Suppressor macrophage treated with lipopolysaccharide for 1 hour (primary cell): ENCODE data around the gene CNTNAP2.
A peak's percentile ranks its signal among the peaks of the same experiment; 100 is the strongest.
"Not testable (repeated sequence)": the region's sequence is repeated elsewhere in the genome, so short reads cannot be mapped to it uniquely, and the experiment has no call there.

Experiments
- DNase-seq, 3 donors: peaks; one replicate each; pipeline ENCODE4 v3.0.0-alpha.2; 2020 to 2022

CNTNAP2 gene

GRCh38 chr7:148255333-148255732 is 2138.7 kb downstream of the CNTNAP2 start:
- DNase-seq, result no peak

DNA sequence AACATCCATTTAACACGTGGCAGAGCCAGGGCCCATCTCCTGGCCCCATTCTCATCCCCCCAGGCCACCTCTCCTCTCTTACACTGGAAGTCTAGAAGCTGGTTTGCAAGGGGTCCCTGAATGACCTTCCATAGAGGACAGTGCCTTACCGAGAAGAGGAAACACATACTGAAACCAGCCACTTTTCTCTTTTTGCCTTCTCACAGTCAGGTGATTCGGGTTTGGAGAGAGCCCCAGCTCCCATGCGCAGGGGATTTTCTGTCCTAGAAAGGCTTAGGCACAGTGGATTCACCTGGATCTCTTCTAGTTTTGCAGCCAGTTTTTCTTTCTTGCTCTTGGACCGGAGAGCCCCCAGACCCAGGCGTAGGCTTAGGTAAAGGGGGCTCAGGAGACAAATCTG is 2139.8 kb downstream of the CNTNAP2 start:
- no peak for DNase-seq

GRCh38 chr7:148260599-148260998 is 2144.0 kb downstream of the CNTNAP2 start:
- no peak for DNase-seq

DNA sequence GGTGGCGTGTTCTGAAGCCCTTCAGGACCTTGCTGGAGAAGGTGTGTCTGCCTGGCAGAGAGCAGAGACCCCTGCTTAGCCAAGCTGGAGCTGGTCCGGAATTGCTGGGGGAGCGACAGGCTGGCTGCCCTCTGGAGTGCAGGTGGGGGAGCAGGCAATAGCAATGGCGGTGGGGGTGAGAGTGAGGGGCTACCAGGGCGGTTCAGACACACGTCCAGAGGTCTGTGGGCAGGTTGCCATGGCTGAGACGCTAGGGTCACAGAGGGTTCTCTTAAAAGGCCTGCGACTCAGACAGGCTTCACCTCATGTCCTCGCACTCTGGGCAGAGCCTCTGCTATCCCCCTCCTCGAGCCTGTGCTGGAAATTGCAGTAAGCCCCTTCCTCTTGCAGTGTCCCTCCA is 2144.9 kb downstream of the CNTNAP2 start:
- no peak for DNase-seq

DNA sequence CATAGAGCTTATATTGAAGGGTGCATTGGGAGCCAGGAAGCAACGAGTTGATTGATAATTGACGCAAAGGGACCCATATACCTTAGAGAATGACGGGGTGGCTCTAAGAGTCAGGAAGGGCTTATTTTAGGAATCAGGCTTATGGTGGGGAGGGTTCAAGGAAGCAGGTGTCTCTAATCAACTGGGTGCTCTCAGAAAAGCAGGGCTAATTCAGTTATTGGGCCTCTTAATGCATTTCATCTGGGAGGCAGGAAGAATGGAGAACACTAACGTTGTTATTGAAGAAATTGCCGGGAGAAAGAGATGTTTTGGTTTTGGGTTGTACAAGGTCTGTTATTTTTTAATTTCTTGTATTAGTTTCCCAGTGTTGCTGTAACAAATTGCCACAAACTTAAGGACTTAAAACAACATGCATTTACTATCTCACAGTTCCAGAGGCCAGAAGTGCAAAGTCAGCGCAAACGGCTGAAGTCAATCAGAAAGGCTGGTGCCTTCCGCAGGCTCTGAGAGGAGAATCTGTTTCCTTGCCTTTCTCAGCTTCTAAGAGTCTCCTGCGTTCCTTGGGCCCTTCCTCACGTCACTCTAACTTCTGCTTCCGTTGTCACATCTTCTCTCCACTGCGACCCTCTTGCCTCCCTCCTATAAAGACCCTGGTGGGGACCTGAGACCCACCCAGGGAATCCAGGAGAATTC is 2145.5 kb downstream of the CNTNAP2 start:
- no peak for DNase-seq

- DNase-seq, result peak; percentile 42 to 72 (median 67)
Observed at GRCh38 chr7:148262721-148263229, 2146.2 kb downstream of the CNTNAP2 start.

- DNase-seq, result peak; percentile 29 to 42 (median 29)
Observed at GRCh38 chr7:148264933-148265557, 2148.4 kb downstream of the CNTNAP2 start.

- DNase-seq, result no peak
Observed at GRCh38 chr7:148265896-148266295, 2149.3 kb downstream of the CNTNAP2 start.

GRCh38 chr7:148266795-148267194 is 2150.2 kb downstream of the CNTNAP2 start:
- DNase-seq, result no peak

DNA sequence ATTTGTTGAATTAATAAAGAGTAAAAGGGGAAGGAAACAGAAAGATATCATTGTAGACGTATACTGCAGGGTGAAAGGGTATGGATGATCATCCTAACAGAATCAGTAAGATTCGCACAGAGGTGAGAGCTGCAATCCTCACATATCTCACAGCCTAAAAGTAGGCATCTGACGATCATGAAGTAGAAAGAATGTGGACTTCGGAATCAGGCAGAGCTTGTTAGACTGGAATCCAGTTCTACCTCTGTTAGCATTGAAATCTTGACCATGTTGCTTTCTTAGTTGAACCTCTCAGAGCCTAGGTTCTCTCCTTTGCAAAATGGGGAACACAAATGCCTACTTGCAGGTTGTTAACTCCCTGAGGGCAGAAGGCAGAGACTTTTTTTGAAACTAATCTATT is 2154.0 kb downstream of the CNTNAP2 start:
- no peak for DNase-seq

GRCh38 chr7:148274118-148274517 is 2157.5 kb downstream of the CNTNAP2 start:
- DNase-seq, result no peak

DNA sequence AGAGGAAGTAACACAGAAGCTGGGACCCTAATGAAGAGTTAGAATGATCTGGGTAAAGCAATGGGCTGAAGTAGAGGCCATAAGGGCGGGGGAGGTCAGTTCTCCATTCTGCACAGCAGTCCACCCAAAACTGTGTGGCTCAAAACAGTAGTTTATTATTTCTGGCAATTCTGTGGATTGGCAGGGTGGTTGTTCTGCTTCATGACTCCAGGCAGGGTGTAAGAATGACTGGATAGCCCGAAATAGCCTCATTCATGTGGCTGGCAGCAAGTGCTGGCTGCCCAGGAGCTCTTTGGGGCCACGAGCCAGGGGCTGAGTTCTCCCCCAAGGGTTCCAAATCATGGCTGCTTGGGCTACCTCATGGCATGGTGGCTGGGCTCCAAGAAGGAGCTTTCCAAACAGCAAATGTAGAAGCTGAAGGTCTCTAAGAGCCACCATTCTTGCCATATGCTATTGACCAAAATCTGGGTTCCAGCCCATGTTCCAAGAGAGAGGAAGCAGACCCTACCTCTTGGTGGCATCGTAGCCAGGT is 2158.8 kb downstream of the CNTNAP2 start:
- DNase-seq, result no peak

DNA sequence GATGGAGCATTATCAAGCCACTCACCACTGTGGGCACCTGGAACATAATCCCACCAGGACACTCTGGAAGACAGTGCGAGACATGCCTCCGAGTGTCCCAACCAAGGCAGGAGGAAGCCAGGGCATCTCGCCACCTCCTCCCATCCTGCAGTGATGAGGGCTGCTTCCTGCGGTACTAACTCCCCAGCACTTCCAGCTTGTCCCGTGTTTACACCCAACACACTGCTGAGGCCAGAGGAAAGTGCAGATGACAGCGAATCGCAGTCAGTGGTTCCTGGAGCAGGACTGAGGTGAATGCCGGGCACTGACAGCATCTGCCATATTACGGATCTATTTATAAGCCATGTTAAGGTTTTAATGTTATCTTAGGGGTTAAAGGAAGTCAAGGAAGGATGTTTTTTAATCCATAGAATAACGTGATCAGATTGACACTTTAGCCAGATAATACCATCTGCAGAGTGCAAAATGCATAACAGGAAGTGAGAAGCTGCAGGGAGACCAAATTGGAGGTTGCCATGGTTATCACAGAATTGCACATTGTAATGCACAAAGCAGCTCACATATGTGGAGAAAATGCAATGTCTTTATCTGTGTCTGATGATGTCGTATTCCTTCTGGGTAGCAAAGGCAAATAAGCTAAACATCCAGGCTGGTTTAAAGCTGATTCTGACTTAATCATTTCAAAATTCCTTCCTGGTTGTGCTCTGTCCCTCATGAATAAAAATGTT is 2159.9 kb downstream of the CNTNAP2 start:
- DNase-seq, result no peak

GRCh38 chr7:148277042-148277660 is 2160.6 kb downstream of the CNTNAP2 start:
- no peak for DNase-seq

GRCh38 chr7:148286150-148286549 is 2169.5 kb downstream of the CNTNAP2 start:
- DNase-seq, result peak in 1 of 3 donors; percentile 15

DNA sequence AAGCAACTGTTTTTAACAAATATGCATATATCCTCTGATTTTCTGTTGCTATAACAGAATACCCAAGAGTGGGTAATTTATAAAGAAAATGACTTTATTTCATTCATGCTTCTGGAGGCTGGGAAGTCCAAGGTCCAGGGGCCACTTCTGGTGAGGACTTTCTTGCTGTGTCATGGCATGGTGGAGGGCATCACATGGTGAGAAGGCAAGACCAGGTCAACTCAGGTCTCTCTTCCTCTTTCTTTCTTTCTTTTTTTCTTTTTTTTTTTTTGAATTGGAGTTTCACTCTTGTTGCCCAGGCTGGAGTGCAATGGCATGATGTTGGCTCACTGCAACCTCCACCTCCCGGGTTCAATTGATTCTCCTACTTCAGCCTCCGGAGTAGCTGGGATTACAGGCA is 2170.9 kb downstream of the CNTNAP2 start:
- peak in 1 of 3 donors; percentile 26 for DNase-seq

- no peak for DNase-seq
Observed at GRCh38 chr7:148288592-148289151, 2172.1 kb downstream of the CNTNAP2 start.

DNA sequence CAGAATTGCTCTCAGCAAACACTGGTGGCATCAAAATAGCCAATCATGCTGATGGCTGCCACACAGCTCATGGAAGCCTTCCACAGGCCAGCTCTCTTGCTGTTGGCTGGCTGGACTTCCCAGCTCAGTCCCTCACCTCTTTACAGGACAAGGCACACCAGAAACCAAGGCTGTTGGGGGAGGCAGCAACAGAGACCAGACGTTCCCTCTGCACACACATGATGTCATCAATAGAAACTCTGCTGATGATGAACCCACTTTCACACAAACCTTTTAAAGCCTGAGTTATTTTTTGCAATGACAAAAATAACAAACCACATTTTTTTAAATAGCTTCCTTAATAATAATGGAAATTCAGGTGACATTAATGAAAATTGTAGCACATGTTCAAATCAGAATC is 2173.0 kb downstream of the CNTNAP2 start:
- no peak for DNase-seq

GRCh38 chr7:148290538-148290937 is 2173.9 kb downstream of the CNTNAP2 start:
- no peak for DNase-seq

DNA sequence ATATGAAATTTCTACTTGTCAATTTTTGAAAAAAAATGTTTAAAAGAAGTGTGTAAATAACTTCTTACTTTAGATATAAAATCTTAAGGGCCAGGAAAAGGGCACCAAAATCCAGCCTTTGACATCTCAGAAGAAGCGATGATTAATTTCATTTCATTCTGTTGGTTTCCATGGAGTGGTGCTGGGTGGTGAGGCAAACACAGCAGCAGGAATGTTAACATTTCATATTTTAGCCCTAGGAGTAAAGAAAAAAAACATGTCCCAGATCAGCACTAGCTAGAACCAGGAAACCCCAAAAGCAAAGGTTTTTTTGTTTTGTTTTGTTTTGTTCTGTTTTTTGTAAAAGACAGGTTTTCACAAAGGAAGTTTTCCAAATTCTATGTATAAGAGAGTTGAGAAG is 2175.2 kb downstream of the CNTNAP2 start:
- no peak for DNase-seq

DNA sequence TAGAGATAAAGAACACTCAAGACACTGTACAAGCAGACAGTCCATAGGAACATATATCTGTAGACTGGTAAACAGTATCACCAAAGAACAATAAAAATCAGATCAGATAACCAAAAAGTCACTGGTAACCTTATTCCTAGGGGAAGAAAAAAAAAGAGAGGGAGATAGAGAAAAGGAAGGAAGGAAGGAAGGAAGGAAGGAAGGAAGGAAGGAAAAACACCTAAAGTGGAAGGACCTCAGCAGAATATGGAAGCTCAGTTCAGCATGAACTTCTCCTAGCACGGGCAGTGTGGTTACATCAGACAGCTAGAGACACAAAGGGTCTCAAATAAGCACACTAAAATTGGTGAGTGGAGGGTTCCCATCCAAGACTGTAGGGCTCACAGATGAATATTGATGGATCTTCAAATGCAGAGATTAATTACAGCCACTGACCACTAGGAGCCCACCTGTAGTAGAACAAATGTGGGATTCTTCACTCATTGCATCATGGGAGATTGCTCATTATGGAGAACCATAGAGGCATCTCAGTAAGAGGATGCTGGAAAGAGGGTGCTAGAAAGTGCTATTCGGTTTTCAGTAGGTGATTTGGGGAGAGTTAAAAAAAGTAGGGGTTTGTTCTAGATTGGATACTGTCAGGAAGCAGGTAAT is 2180.5 kb downstream of the CNTNAP2 start:
- no peak for DNase-seq

- DNase-seq, result not testable (repeated sequence)
Observed at GRCh38 chr7:148298768-148299167, 2182.2 kb downstream of the CNTNAP2 start.
